Measurements from ENCODE around the gene BTC.
"Not testable (repeated sequence)": the region's sequence is repeated elsewhere in the genome, so short reads cannot be mapped to it uniquely, and the experiment has no call there.

BTC gene

DNA sequence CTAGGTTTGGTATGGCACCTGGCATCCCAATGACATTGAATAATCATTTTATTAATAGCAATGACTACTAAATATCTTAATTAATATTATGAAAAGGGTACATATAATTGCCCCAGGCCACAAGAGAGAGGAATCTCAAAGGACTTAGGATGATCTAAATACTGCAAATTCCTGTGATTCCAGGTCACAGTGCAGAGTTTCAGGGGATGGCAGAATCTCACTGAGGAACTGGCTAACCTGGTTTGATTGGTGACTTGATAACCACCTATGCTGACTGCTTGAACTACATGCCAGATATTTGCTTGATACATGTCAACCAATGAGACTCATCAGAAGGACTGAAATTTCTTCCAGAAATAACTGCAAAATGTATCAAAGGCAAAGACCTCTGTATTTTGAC is 37.2 kb downstream of the BTC start:
- DNase-seq, result no peak

DNA sequence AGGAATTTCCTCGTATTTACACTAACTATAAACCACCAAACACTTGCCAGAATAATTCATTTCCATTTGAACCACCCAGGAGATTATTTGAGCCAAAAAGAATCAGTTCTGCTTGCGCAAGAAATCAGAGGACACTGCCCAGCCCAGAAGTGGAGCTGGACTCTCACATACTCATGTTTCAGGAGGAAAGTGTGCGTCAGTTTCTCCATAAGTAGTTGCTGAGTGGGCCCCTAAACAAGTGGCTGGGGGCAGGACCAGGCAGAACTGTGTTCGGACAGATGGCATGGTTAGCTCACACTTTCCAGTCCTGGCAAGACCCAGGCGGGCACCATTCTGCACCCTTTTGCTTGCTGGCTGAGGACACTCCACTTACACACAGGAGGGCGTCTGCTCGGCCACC is 38.8 kb downstream of the BTC start:
- no peak for DNase-seq

DNA sequence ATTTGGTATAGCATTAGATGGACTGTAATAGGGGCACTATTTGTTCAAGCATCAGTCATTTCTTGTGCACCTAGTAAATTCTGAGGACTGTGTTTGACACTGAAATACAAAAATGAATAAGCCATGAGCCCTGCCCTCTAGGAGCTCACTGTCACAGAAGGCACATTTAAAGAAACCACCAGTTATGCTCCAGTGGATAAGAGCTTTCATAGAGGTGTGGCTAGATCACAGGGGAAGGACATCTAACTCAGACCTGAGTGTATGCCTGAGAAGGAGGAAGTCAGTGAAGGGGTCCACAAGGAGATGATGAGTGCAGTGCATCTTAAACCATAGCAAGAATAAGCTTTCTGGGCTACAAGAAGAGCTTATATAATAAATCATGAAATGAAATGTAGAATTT is 40.1 kb downstream of the BTC start:
- no peak for DNase-seq

DNA sequence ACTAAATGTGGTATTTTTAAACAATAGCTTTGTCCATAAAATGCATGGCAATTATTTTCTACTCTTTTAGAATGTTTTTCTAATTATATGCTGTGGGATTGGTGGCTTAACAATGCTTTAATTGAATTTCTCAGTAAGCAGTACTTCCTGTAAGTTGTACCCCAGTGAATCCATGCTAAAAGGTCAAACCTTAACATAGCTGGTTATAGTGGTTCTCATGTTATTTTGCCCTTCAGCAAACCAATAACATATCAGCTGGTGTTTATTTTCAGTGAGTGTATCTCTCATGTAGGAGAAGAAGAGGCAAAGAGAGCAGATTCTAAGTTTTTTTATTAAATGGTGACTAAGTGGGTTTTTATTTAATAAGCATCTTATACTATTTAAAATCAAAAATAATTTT is 41.5 kb downstream of the BTC start:
- DNase-seq, result no peak

DNA sequence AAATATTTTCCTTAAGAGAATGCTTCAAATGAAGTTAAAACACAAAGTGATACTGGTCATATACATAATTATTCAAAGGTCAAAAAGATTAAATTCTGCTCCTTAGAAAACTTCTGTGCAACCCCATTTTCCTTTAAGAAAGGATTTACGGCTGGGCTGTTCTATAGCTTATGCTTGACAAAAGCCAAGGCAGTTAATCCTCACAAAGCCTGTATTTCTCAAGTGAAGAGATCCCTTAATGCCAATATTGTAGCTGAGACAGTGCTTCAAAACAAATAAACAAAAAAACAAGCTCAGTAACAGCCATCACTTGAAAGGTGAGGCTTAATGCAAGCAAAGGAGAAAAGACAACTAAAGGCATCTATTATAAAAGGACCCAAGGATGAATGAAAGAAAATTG is 42.5 kb downstream of the BTC start:
- DNase-seq, result no peak

DNA sequence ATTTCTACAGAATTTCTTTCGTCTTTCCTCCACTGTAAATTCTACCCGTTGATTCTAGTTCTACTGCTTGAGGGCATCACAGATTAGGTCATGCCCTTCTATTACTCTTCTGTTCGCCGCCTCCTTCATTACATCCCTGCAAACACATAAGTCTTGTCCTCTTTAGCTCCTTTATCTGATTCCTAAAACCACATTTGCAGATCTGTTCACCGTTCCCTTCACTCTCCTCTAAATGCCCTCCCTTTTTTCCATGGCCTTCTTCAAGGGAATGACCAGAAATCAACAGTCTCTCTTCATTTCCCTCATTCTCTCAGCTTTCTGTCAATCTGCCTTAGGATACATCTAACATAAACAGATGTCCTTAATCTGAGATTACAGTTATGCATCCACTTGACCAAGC is 43.1 kb downstream of the BTC start:
- no peak for DNase-seq

DNA sequence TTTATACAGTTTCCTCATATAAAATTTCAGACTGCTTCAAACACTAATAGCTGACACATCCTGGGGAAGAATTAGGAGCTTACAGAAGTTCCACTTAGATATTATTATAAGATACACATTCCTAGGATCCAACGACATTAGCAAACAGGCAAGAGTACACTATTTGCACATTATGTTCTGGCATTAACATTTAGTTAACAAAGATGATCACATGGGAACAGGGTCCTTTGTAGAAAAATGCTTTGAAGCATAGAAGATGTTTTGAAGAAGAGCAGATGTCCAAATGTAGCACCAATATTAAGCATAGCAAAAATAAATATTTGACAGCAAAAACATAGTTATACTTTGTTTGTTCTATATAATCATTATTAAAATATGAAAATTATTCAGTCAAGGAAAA is 52.1 kb downstream of the BTC start:
- DNase-seq, result no peak

DNA sequence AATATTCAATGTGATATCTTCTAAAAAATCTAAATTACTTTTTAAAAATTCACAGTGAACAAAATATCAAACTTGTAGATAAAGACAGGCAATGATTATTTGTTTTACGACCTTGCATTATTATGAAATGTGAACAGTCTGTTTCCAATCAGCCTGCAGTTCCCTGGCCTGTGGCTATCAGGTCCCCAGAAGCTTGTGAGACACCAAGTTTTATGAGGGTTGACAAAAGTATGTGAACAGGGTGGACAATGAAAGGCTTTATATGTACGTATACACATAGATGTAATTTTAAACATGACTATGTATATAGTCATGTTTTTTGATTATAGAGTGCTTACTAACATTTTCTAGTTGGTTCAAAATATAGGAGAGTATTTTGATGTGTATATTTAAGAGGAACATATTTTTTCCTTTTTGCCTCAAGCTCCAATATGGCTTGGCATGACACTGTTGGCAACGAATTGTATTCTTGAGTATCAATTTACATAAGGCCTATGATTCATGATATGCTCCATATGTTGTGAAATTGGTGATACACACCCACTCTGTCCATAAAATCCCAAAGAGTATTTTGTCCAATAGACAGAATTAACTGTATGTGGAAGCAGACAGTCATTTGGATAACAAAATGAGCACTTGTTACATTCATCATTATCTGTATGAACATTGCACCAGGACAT is 55.7 kb downstream of the BTC start:
- DNase-seq, result no peak

DNA sequence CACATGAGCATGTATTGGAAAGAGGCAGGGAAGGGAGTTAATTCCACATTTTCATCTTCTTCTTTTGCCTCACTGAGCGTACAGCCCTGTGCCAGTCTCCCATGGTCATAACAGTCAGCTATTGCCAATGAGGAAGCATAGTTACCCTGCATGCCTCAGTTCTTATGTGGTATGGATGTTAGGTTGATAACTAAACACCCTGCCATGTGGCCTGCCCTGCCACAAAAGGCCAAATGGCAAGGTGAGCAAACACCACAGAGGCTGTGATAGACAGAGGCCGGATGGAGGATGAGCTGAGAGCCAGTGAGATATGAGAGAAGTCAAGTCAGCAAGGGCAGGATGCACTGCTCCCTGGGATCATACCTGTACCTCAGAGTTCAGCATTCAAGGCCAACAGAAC is 59.3 kb downstream of the BTC start:
- no peak for DNase-seq

DNA sequence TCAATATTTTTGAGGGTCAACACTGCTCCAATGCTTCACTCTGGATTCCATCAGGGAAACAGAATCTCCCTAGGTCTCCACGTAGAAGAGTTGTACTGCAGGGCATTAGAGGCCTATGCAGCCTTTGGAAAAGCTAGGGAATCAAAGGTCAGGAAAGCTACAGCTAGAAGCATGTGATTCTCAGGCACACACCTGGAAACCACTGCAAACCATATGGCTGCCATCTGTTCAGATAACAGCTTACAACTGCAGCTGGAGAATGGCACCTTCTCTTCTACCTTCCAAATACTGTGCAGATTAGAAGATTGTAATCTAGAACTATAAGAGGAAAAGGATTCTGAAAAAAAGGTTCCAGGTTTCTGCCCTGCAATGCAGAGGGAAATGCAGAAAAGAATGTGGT is 60.6 kb downstream of the BTC start:
- no peak for DNase-seq

DNA sequence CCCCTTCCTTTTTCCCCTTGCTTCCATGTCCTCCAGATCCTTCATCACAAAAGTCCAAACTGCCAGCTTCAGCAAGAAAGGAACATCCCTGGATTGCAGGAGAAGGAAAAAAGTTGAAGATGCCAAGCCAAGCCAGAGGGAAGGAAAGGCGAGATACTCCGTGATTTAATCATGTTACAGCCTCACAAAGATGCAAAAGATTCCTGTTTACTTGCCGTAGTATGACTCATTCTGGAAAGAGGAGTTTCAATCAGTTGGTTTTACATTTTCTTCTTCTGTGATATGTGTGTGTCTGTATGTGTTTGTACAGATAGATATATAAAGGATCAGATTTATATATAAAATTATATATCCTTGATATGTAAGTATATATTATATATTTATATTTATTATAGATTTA is 69.3 kb downstream of the BTC start:
- no peak for DNase-seq

DNA sequence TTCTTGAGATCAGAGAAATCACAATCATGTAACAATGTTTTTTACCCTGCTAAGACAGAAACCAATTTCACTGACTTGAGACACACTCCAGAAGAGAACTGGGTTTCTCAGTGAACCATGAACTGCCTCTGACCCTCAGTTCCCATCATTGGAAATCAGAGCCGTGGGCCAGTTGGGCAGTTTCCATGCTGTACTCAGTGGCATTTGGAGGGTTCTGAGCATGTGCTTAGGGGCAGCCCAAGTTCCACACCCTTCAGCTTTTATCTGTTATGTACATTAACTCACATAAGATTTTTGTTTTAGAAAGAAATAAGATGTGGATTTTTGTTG is 77.9 kb downstream of the BTC start:
- DNase-seq, result no peak

DNA sequence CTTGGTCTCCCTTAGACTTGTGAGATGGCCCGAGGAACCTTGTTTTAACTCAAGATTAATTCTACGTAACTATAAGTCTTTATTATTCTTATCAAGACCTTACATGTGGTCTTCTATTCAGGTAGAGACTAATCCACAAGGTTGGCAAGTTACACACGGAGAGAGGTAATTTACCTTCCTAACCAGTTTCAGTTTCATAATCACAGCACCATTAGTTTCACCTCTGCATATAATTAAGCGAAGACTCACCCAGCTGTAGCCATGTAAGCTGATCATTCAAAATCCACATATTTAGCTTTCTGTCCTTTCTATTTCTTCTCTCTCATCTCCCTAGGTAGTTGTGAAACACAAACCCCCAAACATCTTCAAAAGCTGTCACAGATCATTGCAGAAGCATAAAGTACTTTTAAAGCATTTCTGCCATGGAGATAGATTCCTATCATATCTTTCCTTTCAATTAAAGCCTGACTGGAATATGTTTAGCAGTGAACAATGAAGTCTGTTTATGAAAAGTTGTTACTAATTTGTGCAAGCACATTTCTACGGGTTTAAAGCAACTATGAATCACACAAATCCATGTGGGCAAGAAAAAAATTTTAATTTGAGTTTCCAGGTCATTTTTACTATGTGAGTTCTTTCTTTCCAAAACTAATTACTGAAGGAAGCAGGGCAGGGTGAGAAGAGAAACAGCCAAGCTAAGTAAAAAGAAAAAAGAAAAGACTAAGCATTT is 78.5 kb downstream of the BTC start:
- DNase-seq, result no peak

DNA sequence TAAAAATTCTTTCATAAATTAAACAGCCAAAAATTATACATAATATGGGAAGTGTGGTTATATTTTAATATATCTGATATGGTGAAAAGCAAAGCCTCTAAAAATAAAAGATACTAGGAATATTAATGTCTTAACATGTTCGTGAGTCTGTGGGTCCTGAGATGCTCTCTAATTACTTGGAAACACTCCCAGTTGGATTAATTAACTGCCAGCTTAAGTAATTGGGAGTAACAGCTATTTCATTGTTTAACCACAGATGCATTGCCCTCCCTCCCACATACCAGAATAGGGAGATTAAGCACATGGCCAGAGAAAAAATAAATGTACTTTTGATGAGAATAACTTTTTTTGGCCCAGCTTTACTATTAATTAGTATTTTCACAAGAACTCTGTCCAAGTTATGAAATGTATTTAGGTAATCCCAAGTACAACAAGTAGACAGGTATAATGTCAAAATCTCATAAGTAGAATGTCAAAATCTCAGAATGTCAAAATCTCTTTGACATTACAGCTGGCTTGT is 79.7 kb downstream of the BTC start:
- no peak for DNase-seq

DNA sequence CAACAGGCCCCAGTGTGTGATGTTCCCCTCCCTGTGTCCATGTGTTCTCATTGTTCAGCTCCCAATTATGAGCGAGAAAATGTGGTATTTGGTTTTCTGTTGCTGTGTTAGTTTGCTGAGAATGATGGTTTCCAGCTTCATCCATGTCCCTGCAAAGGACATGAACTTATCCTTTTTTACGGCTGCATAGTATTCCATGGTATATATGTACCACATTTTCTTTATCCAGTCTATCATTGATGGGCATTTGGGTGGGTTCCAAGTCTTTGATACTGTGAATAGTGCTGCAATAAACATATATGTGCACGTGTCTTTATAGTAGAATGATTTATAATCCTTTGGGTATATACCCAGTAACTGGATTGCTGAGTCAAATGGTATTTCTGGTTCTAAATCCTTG is 86.2 kb downstream of the BTC start:
- not testable (repeated sequence) for DNase-seq
